ENCODE results near the gene PHACTR3.

The PHACTR3 gene

GRCh38 chr20:59677586-59677985 is 73.2 kb downstream of the PHACTR3 start:
- H3K27me3 ChIP-seq (ENCODE audit: control insufficient read depth in 1 of 2, insufficient read depth in 2 of 2, low read length in 2 of 2), result no peaks in the 10 kb centered on the region
- no peaks in the 10 kb centered on the region for H3K4me1 ChIP-seq (ENCODE audit: control insufficient read depth in 1 of 2, insufficient read depth in 2 of 2, low read length in 2 of 2)
- H3K9me3 ChIP-seq (ENCODE audit: control insufficient read depth in 1 of 2, low read length in 2 of 2), result no peaks in the 10 kb centered on the region

GRCh38 chr20:59678288-59678687 is 73.9 kb downstream of the PHACTR3 start:
- H3K4me3 ChIP-seq (ENCODE audit: low read depth in 1 of 2, low read length in 2 of 2), result no peak overlapping the region
- H3K27ac ChIP-seq (ENCODE audit: low read depth, low read length), result no peak overlapping the region
- H3K36me3 ChIP-seq (ENCODE audit: control insufficient read depth in 1 of 2, insufficient read depth in 2 of 2, low read length in 2 of 2), result no peaks in the 10 kb centered on the region
- no peaks in the 10 kb centered on the region for H3K27me3 ChIP-seq (ENCODE audit: control insufficient read depth in 1 of 2, insufficient read depth in 2 of 2, low read length in 2 of 2)
- no peaks in the 10 kb centered on the region for H3K9me3 ChIP-seq (ENCODE audit: control insufficient read depth in 1 of 2, low read length in 2 of 2)
- H3K4me1 ChIP-seq (ENCODE audit: control insufficient read depth in 1 of 2, insufficient read depth in 2 of 2, low read length in 2 of 2), result no peaks in the 10 kb centered on the region
- H3K9ac ChIP-seq (ENCODE audit: low read depth in 1 of 2, low read length in 2 of 2), result no peak overlapping the region

More at GRCh38 chr20:59677586-59677985, 73.2 kb downstream of the PHACTR3 start:
- H3K36me3 ChIP-seq (ENCODE audit: control insufficient read depth in 1 of 2, insufficient read depth in 2 of 2, low read length in 2 of 2), result no peaks in the 10 kb centered on the region
- H3K27ac ChIP-seq (ENCODE audit: low read depth, low read length), result no peak overlapping the region
- no peak overlapping the region for H3K9ac ChIP-seq (ENCODE audit: low read depth in 1 of 2, low read length in 2 of 2)
- H3K4me3 ChIP-seq (ENCODE audit: low read depth in 1 of 2, low read length in 2 of 2), result no peak overlapping the region

- H3K4me1 ChIP-seq (ENCODE audit: control insufficient read depth in 1 of 2, insufficient read depth in 2 of 2, low read length in 2 of 2), result no peaks in the 10 kb centered on the region
- H3K4me3 ChIP-seq (ENCODE audit: low read depth in 1 of 2, low read length in 2 of 2), result no peak overlapping the region
- no peak overlapping the region for H3K27ac ChIP-seq (ENCODE audit: low read depth, low read length)
- H3K27me3 ChIP-seq (ENCODE audit: control insufficient read depth in 1 of 2, insufficient read depth in 2 of 2, low read length in 2 of 2), result no peaks in the 10 kb centered on the region
- no peak overlapping the region for H3K9ac ChIP-seq (ENCODE audit: low read depth in 1 of 2, low read length in 2 of 2)
- no peaks in the 10 kb centered on the region for H3K36me3 ChIP-seq (ENCODE audit: control insufficient read depth in 1 of 2, insufficient read depth in 2 of 2, low read length in 2 of 2)
- no peaks in the 10 kb centered on the region for H3K9me3 ChIP-seq (ENCODE audit: control insufficient read depth in 1 of 2, low read length in 2 of 2)
Observed at GRCh38 chr20:59678951-59679350, 74.6 kb downstream of the PHACTR3 start.

GRCh38 chr20:59680148-59680650 is 75.9 kb downstream of the PHACTR3 start:
- Histone ChIP-seq H3K4me3 (ENCODE audit: low read depth in 1 of 2, low read length in 2 of 2) (no peak overlapping the region), H3K36me3 (ENCODE audit: control insufficient read depth in 1 of 2, insufficient read depth in 2 of 2, low read length in 2 of 2) (no peaks in the 10 kb centered on the region), H3K4me1 (ENCODE audit: control insufficient read depth in 1 of 2, insufficient read depth in 2 of 2, low read length in 2 of 2) (no peaks in the 10 kb centered on the region), H3K9ac (ENCODE audit: low read depth in 1 of 2, low read length in 2 of 2) (no peak overlapping the region), H3K27me3 (ENCODE audit: control insufficient read depth in 1 of 2, insufficient read depth in 2 of 2, low read length in 2 of 2) (no peaks in the 10 kb centered on the region), H3K27ac (ENCODE audit: low read depth, low read length) (no peak overlapping the region), H3K9me3 (ENCODE audit: control insufficient read depth in 1 of 2, low read length in 2 of 2) (no peaks in the 10 kb centered on the region)

- H3K36me3 ChIP-seq (ENCODE audit: control insufficient read depth in 1 of 2, insufficient read depth in 2 of 2, low read length in 2 of 2), result no peaks in the 10 kb centered on the region
- no peak overlapping the region for H3K4me3 ChIP-seq (ENCODE audit: low read depth in 1 of 2, low read length in 2 of 2)
- H3K9me3 ChIP-seq (ENCODE audit: control insufficient read depth in 1 of 2, low read length in 2 of 2), result no peaks in the 10 kb centered on the region
- no peak overlapping the region for H3K9ac ChIP-seq (ENCODE audit: low read depth in 1 of 2, low read length in 2 of 2)
- H3K27ac ChIP-seq (ENCODE audit: low read depth, low read length), result no peak overlapping the region
- H3K4me1 ChIP-seq (ENCODE audit: control insufficient read depth in 1 of 2, insufficient read depth in 2 of 2, low read length in 2 of 2), result no peaks in the 10 kb centered on the region
- no peaks in the 10 kb centered on the region for H3K27me3 ChIP-seq (ENCODE audit: control insufficient read depth in 1 of 2, insufficient read depth in 2 of 2, low read length in 2 of 2)
Observed at GRCh38 chr20:59680852-59681251, 76.5 kb downstream of the PHACTR3 start.

- Histone ChIP-seq H3K4me1 (ENCODE audit: control insufficient read depth in 1 of 2, insufficient read depth in 2 of 2, low read length in 2 of 2) (no peaks in the 10 kb centered on the region), H3K27me3 (ENCODE audit: control insufficient read depth in 1 of 2, insufficient read depth in 2 of 2, low read length in 2 of 2) (no peaks in the 10 kb centered on the region), H3K9me3 (ENCODE audit: control insufficient read depth in 1 of 2, low read length in 2 of 2) (no peaks in the 10 kb centered on the region), H3K4me3 (ENCODE audit: low read depth in 1 of 2, low read length in 2 of 2) (no peak overlapping the region), H3K36me3 (ENCODE audit: control insufficient read depth in 1 of 2, insufficient read depth in 2 of 2, low read length in 2 of 2) (no peaks in the 10 kb centered on the region), H3K9ac (ENCODE audit: low read depth in 1 of 2, low read length in 2 of 2) (no peak overlapping the region), H3K27ac (ENCODE audit: low read depth, low read length) (no peak overlapping the region)
Observed at GRCh38 chr20:59682603-59683002, 78.3 kb downstream of the PHACTR3 start.

- Histone ChIP-seq H3K9ac (ENCODE audit: low read depth in 1 of 2, low read length in 2 of 2) (no peak overlapping the region), H3K9me3 (ENCODE audit: control insufficient read depth in 1 of 2, low read length in 2 of 2) (no peaks in the 10 kb centered on the region), H3K4me3 (ENCODE audit: low read depth in 1 of 2, low read length in 2 of 2) (no peak overlapping the region), H3K4me1 (ENCODE audit: control insufficient read depth in 1 of 2, insufficient read depth in 2 of 2, low read length in 2 of 2) (no peaks in the 10 kb centered on the region), H3K27me3 (ENCODE audit: control insufficient read depth in 1 of 2, insufficient read depth in 2 of 2, low read length in 2 of 2) (no peaks in the 10 kb centered on the region), H3K36me3 (ENCODE audit: control insufficient read depth in 1 of 2, insufficient read depth in 2 of 2, low read length in 2 of 2) (no peaks in the 10 kb centered on the region), H3K27ac (ENCODE audit: low read depth, low read length) (no peak overlapping the region)
Observed at GRCh38 chr20:59683181-59683580, 78.8 kb downstream of the PHACTR3 start.

GRCh38 chr20:59684685-59685242 is 80.4 kb downstream of the PHACTR3 start:
- no peaks in the 10 kb centered on the region for H3K36me3 ChIP-seq (ENCODE audit: control insufficient read depth in 1 of 2, insufficient read depth in 2 of 2, low read length in 2 of 2)
- no peaks in the 10 kb centered on the region for H3K4me1 ChIP-seq (ENCODE audit: control insufficient read depth in 1 of 2, insufficient read depth in 2 of 2, low read length in 2 of 2)
- no peak overlapping the region for H3K4me3 ChIP-seq (ENCODE audit: low read depth in 1 of 2, low read length in 2 of 2)
- no peaks in the 10 kb centered on the region for H3K9me3 ChIP-seq (ENCODE audit: control insufficient read depth in 1 of 2, low read length in 2 of 2)
- no peak overlapping the region for H3K9ac ChIP-seq (ENCODE audit: low read depth in 1 of 2, low read length in 2 of 2)
- no peaks in the 10 kb centered on the region for H3K27me3 ChIP-seq (ENCODE audit: control insufficient read depth in 1 of 2, insufficient read depth in 2 of 2, low read length in 2 of 2)
- no peak overlapping the region for H3K27ac ChIP-seq (ENCODE audit: low read depth, low read length)

- H3K36me3 ChIP-seq (ENCODE audit: control insufficient read depth in 1 of 2, insufficient read depth in 2 of 2, low read length in 2 of 2), result no peaks in the 10 kb centered on the region
- no peak overlapping the region for H3K9ac ChIP-seq (ENCODE audit: low read depth in 1 of 2, low read length in 2 of 2)
- no peak overlapping the region for H3K4me3 ChIP-seq (ENCODE audit: low read depth in 1 of 2, low read length in 2 of 2)
- H3K27me3 ChIP-seq (ENCODE audit: control insufficient read depth in 1 of 2, insufficient read depth in 2 of 2, low read length in 2 of 2), result no peaks in the 10 kb centered on the region
- H3K4me1 ChIP-seq (ENCODE audit: control insufficient read depth in 1 of 2, insufficient read depth in 2 of 2, low read length in 2 of 2), result no peaks in the 10 kb centered on the region
- H3K27ac ChIP-seq (ENCODE audit: low read depth, low read length), result no peak overlapping the region
- H3K9me3 ChIP-seq (ENCODE audit: control insufficient read depth in 1 of 2, low read length in 2 of 2), result no peaks in the 10 kb centered on the region
Observed at GRCh38 chr20:59686404-59687346, 82.3 kb downstream of the PHACTR3 start.

- H3K9me3 ChIP-seq (ENCODE audit: control insufficient read depth in 1 of 2, low read length in 2 of 2), result no peaks in the 10 kb centered on the region
- H3K27ac ChIP-seq (ENCODE audit: low read depth, low read length), result no peak overlapping the region
- H3K36me3 ChIP-seq (ENCODE audit: control insufficient read depth in 1 of 2, insufficient read depth in 2 of 2, low read length in 2 of 2), result no peaks in the 10 kb centered on the region
- no peaks in the 10 kb centered on the region for H3K27me3 ChIP-seq (ENCODE audit: control insufficient read depth in 1 of 2, insufficient read depth in 2 of 2, low read length in 2 of 2)
- no peak overlapping the region for H3K4me3 ChIP-seq (ENCODE audit: low read depth in 1 of 2, low read length in 2 of 2)
- no peaks in the 10 kb centered on the region for H3K4me1 ChIP-seq (ENCODE audit: control insufficient read depth in 1 of 2, insufficient read depth in 2 of 2, low read length in 2 of 2)
- H3K9ac ChIP-seq (ENCODE audit: low read depth in 1 of 2, low read length in 2 of 2), result no peak overlapping the region
Observed at GRCh38 chr20:59688356-59688755, 84.0 kb downstream of the PHACTR3 start.
